ENCODE results near the gene LGALS3BP.

LGALS3BP gene

GRCh38 chr17:78979780-78980623 is at the start of gene LGALS3BP:
LGALS3BP (minus strand) TSS chr17:78979923; CDS start chr17:78977191, 2,732 bp downstream.
- DNase-seq (ENCODE audit: low read depth): no peak
- TF ChIP-seq CTCF (IDR thresholded peaks at IDR 0.05; ENCODE audit: insufficient read depth, low read depth, low read length, missing control alignments): no peak
- no peak within 1 kb of the TSS for H3K4me3 ChIP-seq (ENCODE audit: low read depth, low read length)

GRCh38 chr17:79028496-79029326 is 49.0 kb upstream of the LGALS3BP start:
- H3K4me3 ChIP-seq (ENCODE audit: low read depth, low read length): no peak overlapping the region
- no peak for TF ChIP-seq CTCF (IDR thresholded peaks at IDR 0.05; ENCODE audit: insufficient read depth, low read depth, low read length, missing control alignments)
- no peak for DNase-seq (ENCODE audit: low read depth)

- DNase-seq (ENCODE audit: low read depth): no peak
- H3K4me3 ChIP-seq (ENCODE audit: low read depth, low read length): no peak overlapping the region
- no peak for TF ChIP-seq CTCF (IDR thresholded peaks at IDR 0.05; ENCODE audit: insufficient read depth, low read depth, low read length, missing control alignments)
Measured at GRCh38 chr17:79027925-79028491, 48.3 kb upstream of the LGALS3BP start.

GRCh38 chr17:79027274-79027924 is 47.7 kb upstream of the LGALS3BP start:
- TF ChIP-seq CTCF (IDR thresholded peaks at IDR 0.05; ENCODE audit: insufficient read depth, low read depth, low read length, missing control alignments): no peak
- no peak overlapping the region for H3K4me3 ChIP-seq (ENCODE audit: low read depth, low read length)
- no peak for DNase-seq (ENCODE audit: low read depth)

GRCh38 chr17:79026376-79027273 is 46.9 kb upstream of the LGALS3BP start:
- DNase-seq (ENCODE audit: low read depth): no peak
- H3K4me3 ChIP-seq (ENCODE audit: low read depth, low read length): no peak overlapping the region
- no peak for TF ChIP-seq CTCF (IDR thresholded peaks at IDR 0.05; ENCODE audit: insufficient read depth, low read depth, low read length, missing control alignments)

Data from GM12865 (cell line).